Inferior parietal cortex (tissue), 1 donor: Measurements from ENCODE around the gene SLC29A2.
"Not testable (repeated sequence)": the region's sequence is repeated elsewhere in the genome, so short reads cannot be mapped to it uniquely, and the experiment has no call there.

ENCODE experiments used
- DNase-seq: peaks from one replicate; pipeline ENCODE4 v3.0.0-alpha.2; 2016; ENCODE audit errors: extremely low spot score

Gene SLC29A2

GRCh38 chr11:66384316-66384715 is 12.8 kb upstream of the SLC29A2 start:
- not testable (repeated sequence) for DNase-seq

GRCh38 chr11:66380264-66380663 is 8.7 kb upstream of the SLC29A2 start:
- not testable (repeated sequence) for DNase-seq

GRCh38 chr11:66373690-66374287 is 2.2 kb upstream of the SLC29A2 start:
- not testable (repeated sequence) for DNase-seq

- DNase-seq = no peak
Observed at GRCh38 chr11:66373265-66373664, 1.7 kb upstream of the SLC29A2 start.

GRCh38 chr11:66369073-66369894 is 2.3 kb downstream of the SLC29A2 start:
- DNase-seq = no peak

GRCh38 chr11:66368484-66368883 is 3.1 kb downstream of the SLC29A2 start:
- DNase-seq = no peak

- DNase-seq = no peak
Observed at GRCh38 chr11:66367561-66368312, 3.8 kb downstream of the SLC29A2 start.

- DNase-seq = no peak
Observed at GRCh38 chr11:66366844-66367477, 4.6 kb downstream of the SLC29A2 start.

- DNase-seq = no peak
Observed at GRCh38 chr11:66365711-66366619, 5.6 kb downstream of the SLC29A2 start.

GRCh38 chr11:66365166-66365565 is 6.4 kb downstream of the SLC29A2 start:
- no peak for DNase-seq

GRCh38 chr11:66363805-66364535 is 7.6 kb downstream of the SLC29A2 start:
- no peak for DNase-seq

GRCh38 chr11:66363187-66363601 is 8.4 kb downstream of the SLC29A2 start:
- DNase-seq = no peak

GRCh38 chr11:66362481-66363147 is 8.9 kb downstream of the SLC29A2 start:
- no peak for DNase-seq

- DNase-seq = no peak
Observed at GRCh38 chr11:66361502-66361941, 10.0 kb downstream of the SLC29A2 start.

GRCh38 chr11:66360406-66361073 is 11.0 kb downstream of the SLC29A2 start:
- no peak for DNase-seq

- no peak for DNase-seq
Observed at GRCh38 chr11:66359662-66360087, 11.9 kb downstream of the SLC29A2 start.

- not testable (repeated sequence) for DNase-seq
Observed at GRCh38 chr11:66350560-66351235, 20.9 kb downstream of the SLC29A2 start.

- no peak for DNase-seq
Observed at GRCh38 chr11:66349084-66349386, 22.5 kb downstream of the SLC29A2 start.
